Uterus (tissue), 2 donors: Measurements from ENCODE around the gene PAPPA2.

Experiments
- POLR2A ChIP-seq, 2 donors: fragments of 450-650 bp; IDR thresholded peaks; one replicate each; pipeline ENCODE4 v1.6.1; 2016; ENCODE audit warnings: antibody characterized with exemption in 2 of 2, mild to moderate bottlenecking in 1 of 2, moderate library complexity in 1 of 2
- TF ChIP-seq, protein P1 (sequence below), 4 experiments: fragments of 200-600 bp in 2 of 4; fragments of 450-650 bp in 2 of 4; sonication (generic) in 2 of 4; IDR thresholded peaks; one replicate each; pipeline ENCODE4 v1.5.1; 2016 to 2019; ENCODE audit warnings: antibody characterized with exemption in 4 of 4, mild to moderate bottlenecking in 2 of 4, moderate library complexity in 1 of 4

- TF ChIP-seq, protein P1, sequence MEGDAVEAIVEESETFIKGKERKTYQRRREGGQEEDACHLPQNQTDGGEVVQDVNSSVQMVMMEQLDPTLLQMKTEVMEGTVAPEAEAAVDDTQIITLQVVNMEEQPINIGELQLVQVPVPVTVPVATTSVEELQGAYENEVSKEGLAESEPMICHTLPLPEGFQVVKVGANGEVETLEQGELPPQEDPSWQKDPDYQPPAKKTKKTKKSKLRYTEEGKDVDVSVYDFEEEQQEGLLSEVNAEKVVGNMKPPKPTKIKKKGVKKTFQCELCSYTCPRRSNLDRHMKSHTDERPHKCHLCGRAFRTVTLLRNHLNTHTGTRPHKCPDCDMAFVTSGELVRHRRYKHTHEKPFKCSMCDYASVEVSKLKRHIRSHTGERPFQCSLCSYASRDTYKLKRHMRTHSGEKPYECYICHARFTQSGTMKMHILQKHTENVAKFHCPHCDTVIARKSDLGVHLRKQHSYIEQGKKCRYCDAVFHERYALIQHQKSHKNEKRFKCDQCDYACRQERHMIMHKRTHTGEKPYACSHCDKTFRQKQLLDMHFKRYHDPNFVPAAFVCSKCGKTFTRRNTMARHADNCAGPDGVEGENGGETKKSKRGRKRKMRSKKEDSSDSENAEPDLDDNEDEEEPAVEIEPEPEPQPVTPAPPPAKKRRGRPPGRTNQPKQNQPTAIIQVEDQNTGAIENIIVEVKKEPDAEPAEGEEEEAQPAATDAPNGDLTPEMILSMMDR (IDR thresholded peaks at IDR 0.05), result no peak
- no peak for TF ChIP-seq POLR2A (IDR thresholded peaks at IDR 0.05)
Observed at GRCh38 chr1:176595217-176595616, 132.2 kb downstream of the PAPPA2 start.
